Activated CD4-positive, CD25-positive, alpha-beta regulatory T cell treated with anti-CD3 and anti-CD28 coated beads, Interleukin-2, amount 50 U/mL, for 24 hours (primary cell): Measurements from ENCODE around the gene CLNK.

Experiments used
- ATAC-seq, 2 donors: fragments of 150-1000 bp; cut with Tn5 transposase; one replicate each; pipeline ENCODE4 v1.10.0; 2021; ENCODE audit warnings: mild to moderate bottlenecking in 1 of 2, moderate library complexity in 1 of 2

Gene CLNK

DNA sequence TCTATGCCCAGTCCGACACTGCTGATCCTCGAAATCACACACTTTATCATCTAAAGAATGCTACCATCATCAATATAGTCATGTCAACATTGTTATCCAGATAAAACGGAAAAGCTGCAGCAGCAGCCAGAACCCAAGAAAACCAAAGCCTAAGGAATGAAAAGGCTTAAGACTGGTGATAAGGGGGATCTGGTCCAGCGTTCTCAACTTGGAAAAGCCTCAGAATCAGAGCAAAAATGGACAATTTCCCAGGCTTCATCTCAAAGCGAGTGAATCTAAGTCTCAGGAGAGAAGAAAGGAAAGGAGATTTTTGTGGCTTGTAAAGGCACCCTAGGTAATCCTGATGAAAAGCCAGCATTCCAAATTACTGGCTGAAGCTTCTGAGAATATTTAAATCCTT is 235.6 kb downstream of the CLNK start:
- ATAC-seq: no peak

DNA sequence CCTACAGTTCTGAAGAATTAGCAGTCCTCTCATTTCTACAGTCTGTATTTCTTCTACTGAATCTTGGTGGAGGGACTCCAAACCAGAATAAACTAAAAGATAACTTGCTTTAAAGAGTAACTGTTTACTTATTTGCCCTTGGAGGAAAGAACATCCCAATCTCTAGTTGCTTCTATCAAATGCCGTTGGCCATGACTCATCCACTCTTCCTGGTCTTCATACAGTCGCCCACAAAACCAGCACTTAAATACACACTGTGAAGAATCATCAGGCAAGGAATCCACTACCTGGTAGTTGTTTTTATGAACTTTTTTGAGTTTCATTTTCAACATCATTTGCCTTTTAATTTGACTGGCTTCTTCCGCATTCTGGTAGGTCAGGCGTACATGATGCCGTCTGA is 241.6 kb downstream of the CLNK start:
- no peak for ATAC-seq

DNA sequence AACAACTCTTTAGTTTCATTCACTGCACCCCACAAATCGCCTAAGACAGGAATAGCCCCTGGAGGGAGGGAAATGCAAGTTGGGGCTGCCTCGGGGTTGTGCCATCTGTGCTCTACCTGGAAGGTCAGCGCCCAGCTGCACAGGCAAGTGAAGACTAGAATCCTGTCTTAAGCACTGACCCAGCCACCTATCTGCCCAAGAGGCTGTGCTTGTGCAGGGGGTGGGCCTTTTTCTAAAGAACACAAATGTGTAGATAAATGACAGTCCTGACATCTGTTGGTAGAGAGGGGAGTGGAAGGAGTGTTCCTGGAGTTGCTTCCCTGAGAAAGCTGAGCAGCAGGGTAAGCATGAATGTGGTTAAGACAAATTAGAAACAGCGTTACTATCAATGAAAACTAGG is 243.1 kb downstream of the CLNK start:
- no peak for ATAC-seq

DNA sequence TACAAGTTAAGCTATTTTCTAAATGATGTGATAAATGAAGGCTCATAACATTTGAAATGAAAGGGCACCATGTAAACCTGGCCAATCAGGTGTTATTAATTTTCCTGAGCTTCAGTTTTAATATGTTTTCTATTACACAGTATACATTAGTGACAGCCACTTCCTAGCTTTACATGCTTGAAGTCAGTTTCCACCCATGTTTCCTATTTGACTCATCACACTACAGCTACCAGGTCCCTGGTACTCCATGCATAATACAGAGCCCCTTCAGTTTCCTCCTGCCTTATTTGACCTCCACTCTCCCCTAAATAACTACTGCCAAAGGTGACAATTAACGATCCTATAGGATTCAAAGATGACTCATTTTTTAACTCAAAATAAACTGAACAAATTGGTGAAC is 245.6 kb downstream of the CLNK start:
- ATAC-seq: no peak

DNA sequence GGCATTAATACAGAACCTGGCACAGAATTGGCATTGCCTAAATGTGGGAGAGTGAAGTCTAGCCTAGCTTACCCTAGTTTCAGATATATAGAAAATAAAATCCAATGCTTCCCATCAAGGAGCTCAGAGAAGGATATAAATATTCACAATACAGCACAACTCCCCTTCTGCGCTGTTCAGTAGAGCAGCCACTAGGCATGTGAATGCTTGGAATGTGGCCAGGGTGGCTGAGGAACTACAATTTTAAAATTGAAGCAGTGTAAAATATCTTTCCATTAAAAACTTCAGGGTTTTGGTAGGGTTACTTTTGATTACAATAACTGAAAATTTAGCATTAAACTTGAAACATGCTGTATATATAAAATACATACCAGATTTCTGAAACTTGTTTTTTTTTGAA is 246.8 kb downstream of the CLNK start:
- no peak for ATAC-seq
